HG03025 (cell line): ENCODE data around the gene ZBTB8A.

Source experiments
- ATAC-seq: cut with Tn5 transposase; IDR thresholded peaks from one replicate; pipeline ENCODE4 v1.9.1; 2021; ENCODE audit warnings: mild to moderate bottlenecking, moderate library complexity; ENCODE audit not compliant: unreplicated experiment, low FRiP score

ZBTB8A gene

GRCh38 chr1:32651461-32652073 is 112.3 kb downstream of the ZBTB8A start:
- ATAC-seq: peak; percentile 17

- no peak for ATAC-seq
Observed at GRCh38 chr1:32652244-32652962, 113.2 kb downstream of the ZBTB8A start.
